EL (cell line): ENCODE measurements around the gene ZNF343.
"Not testable (repeated sequence)": the region's sequence is repeated elsewhere in the genome, so short reads cannot be mapped to it uniquely, and the experiment has no call there.

ENCODE experiments used
- DNase-seq: peaks from one replicate; pipeline ENCODE4 v3.0.0-alpha.2; 2016

ZNF343 gene

GRCh38 chr20:2508631-2509467 is at the start of gene ZNF343:
Gene ZNF343 (minus strand): TSS chr20:2508915. CDS start chr20:2493895, 15,020 bp downstream.
- peak; percentile 84 for DNase-seq

- no peak for DNase-seq
Observed at GRCh38 chr20:2557873-2558580, 49.3 kb upstream of the ZNF343 start.

- DNase-seq = no peak
Observed at GRCh38 chr20:2545594-2545993, 36.9 kb upstream of the ZNF343 start.

GRCh38 chr20:2544211-2544610 is 35.5 kb upstream of the ZNF343 start:
- no peak for DNase-seq

- DNase-seq = no peak
Observed at GRCh38 chr20:2542361-2542760, 33.6 kb upstream of the ZNF343 start.

- no peak for DNase-seq
Observed at GRCh38 chr20:2541940-2542339, 33.2 kb upstream of the ZNF343 start.

- DNase-seq = no peak
Observed at GRCh38 chr20:2538931-2539720, 30.4 kb upstream of the ZNF343 start.

- no peak for DNase-seq
Observed at GRCh38 chr20:2538356-2538755, 29.6 kb upstream of the ZNF343 start.

- no peak for DNase-seq
Observed at GRCh38 chr20:2537101-2537500, 28.4 kb upstream of the ZNF343 start.

- no peak for DNase-seq
Observed at GRCh38 chr20:2536560-2536986, 27.9 kb upstream of the ZNF343 start, which contains the start of gene TMC2. Gene TMC2 (plus strand): TSS chr20:2536573. CDS start chr20:2536622, 49 bp downstream.

- no peak for DNase-seq
Observed at GRCh38 chr20:2535711-2536559, 27.2 kb upstream of the ZNF343 start.

GRCh38 chr20:2533118-2533517 is 24.4 kb upstream of the ZNF343 start:
- no peak for DNase-seq

GRCh38 chr20:2528671-2529271 is 20.1 kb upstream of the ZNF343 start:
- no peak for DNase-seq

- no peak for DNase-seq
Observed at GRCh38 chr20:2527762-2528161, 19.0 kb upstream of the ZNF343 start.

GRCh38 chr20:2526218-2526583 is 17.5 kb upstream of the ZNF343 start:
- not testable (repeated sequence) for DNase-seq

GRCh38 chr20:2524709-2525506 is 16.2 kb upstream of the ZNF343 start:
- DNase-seq = peak; percentile 77

GRCh38 chr20:2523919-2524708 is 15.4 kb upstream of the ZNF343 start:
- DNase-seq = peak; percentile 78

GRCh38 chr20:2522826-2523429 is 14.2 kb upstream of the ZNF343 start:
- not testable (repeated sequence) for DNase-seq
